A549 (cell line): ENCODE data around the gene SPC24. TPM values are rescaled to one million over a fixed set of nuclear protein-coding genes. Genes with fewer than 3 reads are reported as not detected.
A peak's percentile ranks its signal among the peaks of the same experiment; 100 is the strongest.

ENCODE experiments used
- ATAC-seq, 2 experiments: fragments of 200-7000 bp in 1 of 2; fragments of >200 bp in 1 of 2; cut with Nextera tagmentation in 1 of 2; cut with Tn5 transposase in 1 of 2; 3 replicates each; pipeline versions ENCODE4 v1.8.0 to v1.9.1; 2018 to 2020; ENCODE audit warnings: mild to moderate bottlenecking in 1 of 2, moderate library complexity in 1 of 2
- CTCF ChIA-PET: fragments of 300-600 bp; sonication (Branson Sonifier 250); formaldehyde crosslinking; extraction: SDS; loops from one replicate; lab custom pipeline; 2021; ENCODE audit warnings: antibody characterized with exemption, inconsistent platforms; lab: Yijun Ruan, JAX
- POLR2A ChIA-PET: fragments of 350-600 bp; formaldehyde crosslinking; extraction: SDS; loops from one replicate; lab custom pipeline; 2021; ENCODE audit warnings: antibody characterized with exemption, inconsistent platforms; lab: Yijun Ruan, JAX
- DNase-seq, 2 experiments: peaks; one replicate each; pipeline versions ENCODE4 v3.0.0 to v3.0.0-alpha.2; 2011 to 2016; ENCODE audit warnings: low read depth in 1 of 2, low spot score in 1 of 2
- FAIRE-seq: peaks from 2 replicates; lab custom pipeline; 2011; peaks lifted over from hg19 to GRCh38; lab: Jason Lieb, UNC
- H3K27ac ChIP-seq, 2 experiments: fragments of >200 bp; sonication (Bioruptor Twin); formaldehyde crosslinking; 3 replicates each; pipeline ENCODE4 v1.5.1; 2016 to 2017
- H3K4me1 ChIP-seq: fragments of >200 bp; sonication (Bioruptor Twin); formaldehyde crosslinking; 3 replicates; pipeline ENCODE4 v1.6.1; 2016
- H3K4me2 ChIP-seq: fragments of >200 bp; sonication (Bioruptor Twin); formaldehyde crosslinking; 3 replicates; pipeline ENCODE4 v1.6.1; 2016
- H3K4me3 ChIP-seq: fragments of >200 bp; sonication (Bioruptor Twin); formaldehyde crosslinking; 3 replicates; pipeline ENCODE4 v1.5.1; 2016
- H3K9me3 ChIP-seq: fragments of >200 bp; sonication (Bioruptor Twin); formaldehyde crosslinking; 3 replicates; pipeline ENCODE4 v1.6.1; 2016
- ATOH8 ChIP-seq: fragments of 250-450 bp; sonication (Bioruptor Pico); IDR thresholded peaks from 2 replicates; pipeline ENCODE4 v1.5.0; 2020; ENCODE audit warnings: low read depth, mild to moderate bottlenecking, moderate library complexity
- BHLHE40 ChIP-seq: IDR thresholded peaks from 2 replicates; pipeline ENCODE4 v1.6.1; 2012; ENCODE audit warnings: low read depth, low read length, inconsistent platforms
- CEBPB ChIP-seq, 2 experiments: fragments of >200 bp in 1 of 2; sonication (Bioruptor Twin) in 1 of 2; formaldehyde crosslinking in 1 of 2; IDR thresholded peaks; 2 replicates each; pipeline ENCODE4 v1.6.1; 2012 to 2016
- CHD2 ChIP-seq: fragments of 150-350 bp; IDR thresholded peaks from 2 replicates; pipeline ENCODE4 v1.6.1; 2014; ENCODE audit warnings: low read length; ENCODE audit not compliant: partially characterized antibody
- EP300 ChIP-seq, 2 experiments: fragments of >200 bp; sonication (Bioruptor Twin); formaldehyde crosslinking; IDR thresholded peaks; 2 replicates in 1 of 2; 3 replicates in 1 of 2; pipeline ENCODE4 v1.6.1; 2016 to 2017
- ESRRA ChIP-seq: fragments of 150-350 bp; IDR thresholded peaks from 2 replicates; pipeline ENCODE4 v1.6.1; 2014; ENCODE audit warnings: mild to moderate bottlenecking, low read length, borderline replicate concordance
- FOSL2 ChIP-seq, 2 experiments: fragments of 450-650 bp in 1 of 2; fragments of >200 bp in 1 of 2; sonication (Bioruptor Twin) in 1 of 2; formaldehyde crosslinking; IDR thresholded peaks; 2 replicates each; pipeline versions ENCODE4 v1.5.0 to v1.6.1; 2016 to 2020; ENCODE audit warnings: mild to moderate bottlenecking in 1 of 2, moderate library complexity in 1 of 2
- HES2 ChIP-seq: fragments of >200 bp; sonication (Bioruptor Twin); formaldehyde crosslinking; IDR thresholded peaks from 2 replicates; pipeline ENCODE4 v1.6.1; 2016
- HOXB13 ChIP-seq: fragments of 250-450 bp; sonication (Bioruptor Pico); IDR thresholded peaks from 2 replicates; pipeline ENCODE4 v1.5.0; 2020; ENCODE audit warnings: low read depth, mild to moderate bottlenecking, moderate library complexity
- JUNB ChIP-seq: fragments of >200 bp; sonication (Bioruptor Twin); formaldehyde crosslinking; IDR thresholded peaks from 2 replicates; pipeline ENCODE4 v1.6.1; 2016
- KDM1A ChIP-seq: fragments of 200-600 bp; sonication (generic); IDR thresholded peaks from 2 replicates; pipeline ENCODE4 v1.6.1; 2016; ENCODE audit warnings: low read depth, mild to moderate bottlenecking
- MAFK ChIP-seq: fragments of 450-650 bp; IDR thresholded peaks from 2 replicates; pipeline ENCODE4 v1.6.1; 2014; ENCODE audit not compliant: partially characterized antibody
- MAX ChIP-seq: IDR thresholded peaks from 2 replicates; pipeline ENCODE4 v1.6.1; 2012
- MAZ ChIP-seq: fragments of 150-350 bp; IDR thresholded peaks from 2 replicates; pipeline ENCODE4 v1.6.1; 2014; ENCODE audit warnings: antibody characterized with exemption, low read depth, low read length, borderline replicate concordance
- MYC ChIP-seq: IDR thresholded peaks from 2 replicates; pipeline ENCODE4 v1.6.1; 2012; ENCODE audit warnings: mild to moderate bottlenecking, inconsistent platforms, low read length, improper control_type of control experiment, borderline replicate concordance
- NPAS2 ChIP-seq: fragments of 250-450 bp; sonication (Bioruptor Pico); IDR thresholded peaks from 2 replicates; pipeline ENCODE4 v1.8.0; 2022; ENCODE audit warnings: mild to moderate bottlenecking, moderate library complexity, borderline replicate concordance
- POLR2A ChIP-seq: IDR thresholded peaks from 2 replicates; pipeline ENCODE4 v1.6.1; 2012; ENCODE audit warnings: mild to moderate bottlenecking, low read length
- RAD21 ChIP-seq, 2 experiments: fragments of >200 bp in 1 of 2; sonication (Bioruptor Twin) in 1 of 2; formaldehyde crosslinking in 1 of 2; IDR thresholded peaks in 1 of 2; conservative IDR thresholded peaks in 1 of 2; 2 replicates in 1 of 2; 3 replicates in 1 of 2; pipeline ENCODE4 v1.6.1; 2012 to 2018; ENCODE audit warnings: inconsistent platforms in 1 of 2
- RARB ChIP-seq: fragments of 250-450 bp; sonication (Bioruptor Pico); IDR thresholded peaks from 2 replicates; pipeline ENCODE4 v1.8.0; 2021; ENCODE audit warnings: mild to moderate bottlenecking, moderate library complexity
- SMC3 ChIP-seq: fragments of >200 bp; sonication (Bioruptor Twin); formaldehyde crosslinking; IDR thresholded peaks from 3 replicates; pipeline ENCODE4 v1.6.1; 2018; ENCODE audit warnings: inconsistent platforms
- TFCP2L1 ChIP-seq: fragments of 250-450 bp; sonication (Bioruptor Pico); IDR thresholded peaks from 2 replicates; pipeline ENCODE4 v1.5.0; 2021; ENCODE audit warnings: mild to moderate bottlenecking
- TP53 ChIP-seq: fragments of 250-450 bp; sonication (Bioruptor Pico); IDR thresholded peaks from 2 replicates; pipeline ENCODE4 v1.5.0; 2021; ENCODE audit warnings: mild to moderate bottlenecking, moderate library complexity
- ZC3H11A ChIP-seq: fragments of 450-650 bp; IDR thresholded peaks from 2 replicates; pipeline ENCODE4 v1.6.1; 2014; ENCODE audit warnings: antibody characterized with exemption, mild to moderate bottlenecking
- ZFP36 ChIP-seq: fragments of 450-650 bp; IDR thresholded peaks from 2 replicates; pipeline ENCODE4 v1.6.1; 2014; ENCODE audit warnings: borderline replicate concordance; ENCODE audit not compliant: partially characterized antibody
- WGBS: methylation state at CpG from one replicate; pipeline ENCODE4 v1.1.6; 2017; ENCODE audit errors: missing lambda C conversion rate; 5-methylcytosine and 5-hydroxymethylcytosine counted together
- polyA plus RNA-seq, 4 experiments: library from polyadenylated mRNA; depleted of rRNA in 3 of 4; stranded (reverse); fragments of >200 nt; fragmentation: RNase III in 1 of 4; extraction: RNeasy Plus Mini Kit Qiagen cat#74134 plus additional on column Dnase treatment in 1 of 4; gene quantifications; 2 replicates in 3 of 4; 3 replicates in 1 of 4; pipeline ENCODE4 v1.2.3, GENCODE V29; 2011 to 2017
- TF ChIP-seq, protein P1 (sequence below): fragments of 200-600 bp; sonication (generic); IDR thresholded peaks from 2 replicates; pipeline ENCODE4 v1.6.1; 2016; ENCODE audit warnings: antibody characterized with exemption, mild to moderate bottlenecking, moderate library complexity

The SPC24 gene
- polyA plus RNA-seq, 2 of the 4 experiments (the other 2 are of a cell fraction) = 16.5 to 22.2 TPM

DNA sequence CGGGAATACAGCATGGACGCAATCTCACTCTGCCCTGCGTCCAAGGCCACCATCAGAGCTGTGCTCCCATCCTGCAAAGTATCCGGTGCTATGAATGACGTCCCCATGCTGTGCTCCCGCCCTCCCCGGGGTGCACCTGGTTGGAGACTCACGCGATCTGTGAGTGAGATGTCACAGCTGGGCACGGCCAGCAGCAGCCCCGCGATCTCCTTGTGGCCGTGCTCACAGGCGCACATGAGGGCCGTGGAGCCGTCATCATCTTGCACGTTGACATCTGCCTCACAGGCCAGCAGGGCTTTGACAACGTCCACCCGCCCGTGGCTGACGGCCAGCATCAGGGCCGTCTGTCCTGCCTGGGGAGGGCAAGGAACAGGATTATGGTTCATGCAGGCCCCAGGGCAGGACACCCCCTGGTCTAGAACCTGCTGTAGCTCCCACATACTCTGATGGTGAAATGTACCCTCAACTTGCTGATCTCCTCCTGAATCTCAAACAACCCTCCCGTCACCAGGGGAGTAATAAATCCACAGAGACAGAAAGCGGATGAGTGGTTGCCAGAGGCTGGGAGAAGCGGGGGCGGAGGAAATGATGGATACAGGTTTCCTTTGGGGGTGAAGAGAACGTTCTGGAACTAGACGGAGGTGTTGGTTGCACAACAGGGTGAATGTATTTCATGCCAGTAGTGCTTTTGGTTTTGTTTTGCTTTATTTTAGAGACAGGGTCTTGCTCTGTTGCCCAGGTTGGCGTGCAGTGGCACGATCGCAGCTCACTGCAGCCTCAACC is 14.5 kb upstream of the SPC24 start:
- Histone ChIP-seq H3K4me1 (peaks cover 10% of the 10 kb centered on the region; the same call in 2 of the 3 replicates), H3K9me3 (no peaks in the 10 kb centered on the region), H3K4me3 (no peak overlapping the region), H3K4me2 (no peak overlapping the region), H3K27ac (no peak overlapping the region)
- ChIA-PET CTCF (interaction anchor here (1.0 kb wide), 1 partner anchor 44 kb away, joined by 3 read pairs; no protein-coding TSS in a partner anchor), POLR2A (no interaction called here)
- FAIRE-seq (no peak), DNase-seq (no peak), ATAC-seq (no peak)
- TF ChIP-seq MYC (no peak), ZFP36 (peak; percentile 24)
- WGBS = 95% methylated on average over 12 of the region's 31 CpGs

DNA sequence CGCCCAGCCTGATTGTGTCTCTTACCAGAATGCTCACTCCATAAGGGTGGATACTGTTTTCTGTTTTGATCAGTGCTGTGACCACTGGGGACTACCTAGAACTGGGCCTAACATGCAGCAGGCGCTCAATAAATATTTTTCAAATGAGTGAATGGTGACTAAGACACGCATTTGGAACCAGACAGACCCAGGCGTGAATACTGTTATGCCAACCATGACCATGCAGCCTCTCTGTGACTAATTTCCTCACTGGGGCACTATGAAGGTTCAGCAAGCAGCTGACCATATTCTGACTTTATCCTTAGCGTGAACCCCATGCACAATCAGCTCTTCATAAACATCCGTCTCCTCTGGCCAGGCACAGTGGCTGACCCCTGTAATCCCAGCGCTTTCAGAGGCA is 13.0 kb upstream of the SPC24 start:
- peak; percentile 49 to 66 for DNase-seq
- peak; percentile 85 to 87; a peak in 5 of 6 replicates for ATAC-seq
- TF ChIP-seq RAD21 (conservative IDR thresholded peaks at IDR 0.05 in 1 of 2, IDR thresholded peaks at IDR 0.05 in 1 of 2) (no peak), TP53 (CRISPR knock-in tag) (no peak), POLR2A (no peak), FOSL2 (IDR thresholded peaks at IDR 0.05) (0 out of 2 replicates have a peak, but pooled peaks have one; percentile 9), FOSL2 (CRISPR knock-in tag; IDR thresholded peaks at IDR 0.05) (peak; percentile 62), NPAS2 (CRISPR knock-in tag) (no peak), MAFK (peak; percentile 52), SMC3 (no peak), MAX (0 out of 2 replicates have a peak, but pooled peaks have one; percentile 18), HES2 (no peak)
- TF ChIP-seq, all 56 proteins: peak for 3
- FAIRE-seq = no peak
- Histone ChIP-seq H3K4me1 (peaks cover 10% of the 10 kb centered on the region; the same call in 2 of the 3 replicates), H3K4me2 (peak overlapping the region; percentile 37; the same call in 2 of the 3 replicates), H3K9me3 (no peaks in the 10 kb centered on the region), H3K27ac (peak overlapping the region; percentile 56 to 73), H3K4me3 (no peak overlapping the region)
- ChIA-PET POLR2A (interaction anchor here (1.0 kb wide), 1 partner anchor 30 kb away, joined by 4 read pairs; no protein-coding TSS in a partner anchor), CTCF (interaction anchor here (0.8 to 1.8 kb wide), 3 partner anchors 30 to 43 kb away, joined by 3 to 4 read pairs (median 4); no protein-coding TSS in a partner anchor)
- WGBS = 24% methylated on average over 7 of the region's 7 CpGs

DNA sequence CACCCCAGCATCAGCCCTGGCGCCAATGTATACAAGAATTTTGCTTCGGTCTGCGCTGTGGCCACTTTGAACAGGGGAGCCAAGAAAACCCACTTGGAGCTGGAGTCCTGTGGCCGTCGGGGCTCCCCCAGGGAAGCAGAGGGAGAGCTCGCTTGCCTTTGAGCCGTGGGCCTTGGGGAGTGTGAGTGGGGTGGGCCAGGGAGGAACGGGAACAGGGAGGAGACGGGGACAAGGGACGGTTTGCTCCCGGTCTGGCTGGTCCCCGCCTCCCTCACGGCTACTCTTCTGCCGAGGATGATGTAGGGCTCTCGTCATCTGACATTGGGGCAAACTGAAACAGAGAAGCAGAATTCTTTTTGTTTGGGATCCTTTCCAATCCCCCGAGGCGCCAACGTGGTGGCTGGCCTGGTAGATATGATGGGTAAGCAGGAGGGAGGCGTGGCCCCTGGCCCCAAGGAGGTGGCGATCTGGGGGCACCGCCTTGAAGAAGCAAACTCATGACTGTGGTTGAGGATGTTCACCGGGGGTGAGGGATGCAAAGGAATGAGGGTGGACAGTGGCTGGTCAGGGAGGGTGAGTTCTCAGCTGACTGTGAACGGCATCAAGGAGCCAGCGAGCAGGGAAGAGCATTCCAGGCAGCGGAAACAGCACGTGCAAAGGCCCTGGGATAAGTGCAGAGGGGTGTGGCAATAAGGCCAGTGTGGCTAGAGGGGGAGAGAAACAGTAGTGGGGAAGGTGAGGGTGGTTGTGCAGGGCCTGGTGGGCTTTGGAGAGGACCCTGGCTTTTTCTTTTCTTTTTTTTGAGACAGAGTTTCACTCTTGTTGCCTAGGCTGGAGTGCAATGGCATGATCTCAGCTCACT is 10.9 kb upstream of the SPC24 start:
- no peak for ATAC-seq
- no peak for FAIRE-seq
- WGBS = 86% methylated on average over 26 of the region's 26 CpGs
- Histone ChIP-seq H3K4me1 (peaks cover 10% of the 10 kb centered on the region; the same call in 2 of the 3 replicates), H3K4me3 (no peak overlapping the region), H3K9me3 (no peaks in the 10 kb centered on the region), H3K27ac (no peak overlapping the region), H3K4me2 (no peak overlapping the region)
- no peak for TF ChIP-seq POLR2A
- no peak for TF ChIP-seq ZC3H11A
- TF ChIP-seq, protein P1, sequence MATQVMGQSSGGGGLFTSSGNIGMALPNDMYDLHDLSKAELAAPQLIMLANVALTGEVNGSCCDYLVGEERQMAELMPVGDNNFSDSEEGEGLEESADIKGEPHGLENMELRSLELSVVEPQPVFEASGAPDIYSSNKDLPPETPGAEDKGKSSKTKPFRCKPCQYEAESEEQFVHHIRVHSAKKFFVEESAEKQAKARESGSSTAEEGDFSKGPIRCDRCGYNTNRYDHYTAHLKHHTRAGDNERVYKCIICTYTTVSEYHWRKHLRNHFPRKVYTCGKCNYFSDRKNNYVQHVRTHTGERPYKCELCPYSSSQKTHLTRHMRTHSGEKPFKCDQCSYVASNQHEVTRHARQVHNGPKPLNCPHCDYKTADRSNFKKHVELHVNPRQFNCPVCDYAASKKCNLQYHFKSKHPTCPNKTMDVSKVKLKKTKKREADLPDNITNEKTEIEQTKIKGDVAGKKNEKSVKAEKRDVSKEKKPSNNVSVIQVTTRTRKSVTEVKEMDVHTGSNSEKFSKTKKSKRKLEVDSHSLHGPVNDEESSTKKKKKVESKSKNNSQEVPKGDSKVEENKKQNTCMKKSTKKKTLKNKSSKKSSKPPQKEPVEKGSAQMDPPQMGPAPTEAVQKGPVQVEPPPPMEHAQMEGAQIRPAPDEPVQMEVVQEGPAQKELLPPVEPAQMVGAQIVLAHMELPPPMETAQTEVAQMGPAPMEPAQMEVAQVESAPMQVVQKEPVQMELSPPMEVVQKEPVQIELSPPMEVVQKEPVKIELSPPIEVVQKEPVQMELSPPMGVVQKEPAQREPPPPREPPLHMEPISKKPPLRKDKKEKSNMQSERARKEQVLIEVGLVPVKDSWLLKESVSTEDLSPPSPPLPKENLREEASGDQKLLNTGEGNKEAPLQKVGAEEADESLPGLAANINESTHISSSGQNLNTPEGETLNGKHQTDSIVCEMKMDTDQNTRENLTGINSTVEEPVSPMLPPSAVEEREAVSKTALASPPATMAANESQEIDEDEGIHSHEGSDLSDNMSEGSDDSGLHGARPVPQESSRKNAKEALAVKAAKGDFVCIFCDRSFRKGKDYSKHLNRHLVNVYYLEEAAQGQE = no peak
- no peak for TF ChIP-seq MAX
- TF ChIP-seq MAZ = no peak
- no peak for TF ChIP-seq ESRRA
- no peak for TF ChIP-seq TFCP2L1 (CRISPR knock-in tag)
- TF ChIP-seq EP300 (IDR thresholded peaks at IDR 0.05) = no peak
- no peak for TF ChIP-seq BHLHE40
- no peak for TF ChIP-seq JUNB
- no peak for TF ChIP-seq KDM1A
- TF ChIP-seq CHD2 = no peak
- TF ChIP-seq SMC3 = no peak
- no peak for TF ChIP-seq MAFK
- no peak for TF ChIP-seq ATOH8 (CRISPR knock-in tag)
- no peak for TF ChIP-seq CEBPB (IDR thresholded peaks at IDR 0.05)
- no peak for TF ChIP-seq HOXB13 (CRISPR knock-in tag)
- TF ChIP-seq RARB = no peak
- CTCF ChIA-PET = interaction anchor here (1.1 kb wide), 1 partner anchor 131 kb away, joined by 3 read pairs; no protein-coding TSS in a partner anchor
- POLR2A ChIA-PET = no interaction called here
- DNase-seq = no peak
